H1 (cell line): Measurements from ENCODE around the gene RAPH1. TPM values are rescaled to one million over a fixed set of nuclear protein-coding genes. Genes with fewer than 3 reads are reported as not detected.

Source experiments
- CTCF ChIA-PET: fragments of 300-600 bp; sonication (Branson Sonifier 250); formaldehyde crosslinking; loops from one replicate; lab custom pipeline; 2021; ENCODE audit not compliant: partially characterized antibody; lab: Charles Lee
- POLR2A ChIA-PET: fragments of 300-600 bp; sonication (Branson Sonifier 250); formaldehyde crosslinking; loops from one replicate; lab custom pipeline; 2021; ENCODE audit warnings: inconsistent platforms; ENCODE audit not compliant: partially characterized antibody; lab: Charles Lee
- DNase-seq, 2 experiments: peaks; one replicate each; pipeline versions ENCODE4 v3.0.0 to v3.0.0-alpha.2; 2010 to 2022; ENCODE audit warnings: low spot score in 2 of 2, low read depth in 1 of 2, mixed read lengths in 1 of 2
- FAIRE-seq: peaks from 2 replicates; lab custom pipeline; 2011; peaks lifted over from hg19 to GRCh38; lab: Jason Lieb, UNC
- H2AFZ ChIP-seq: 2 replicates; pipeline ENCODE4 v1.8.1; 2012; ENCODE audit warnings: low read length, inconsistent platforms
- H2AK5ac ChIP-seq: 2 replicates; pipeline ENCODE4 v1.6.1; 2013; ENCODE audit warnings: low read depth, low read length
- H2BK120ac ChIP-seq: replicated peaks from 2 replicates; pipeline ENCODE3; 2013; ENCODE audit warnings: low read depth, low read length, inconsistent platforms
- H2BK12ac ChIP-seq: 2 replicates; pipeline ENCODE4 v1.6.1; 2013; ENCODE audit warnings: low read depth, low read length
- H2BK15ac ChIP-seq: 2 replicates; pipeline ENCODE4 v1.6.1; 2013; ENCODE audit warnings: low read length
- H2BK20ac ChIP-seq: 2 replicates; pipeline ENCODE4 v1.6.1; 2013; ENCODE audit warnings: low read length
- H2BK5ac ChIP-seq: 2 replicates; pipeline ENCODE4 v1.6.1; 2013; ENCODE audit warnings: low read depth, low read length
- H3K14ac ChIP-seq: 2 replicates; pipeline ENCODE4 v1.6.1; 2013; ENCODE audit warnings: inconsistent platforms; ENCODE audit not compliant: insufficient read length
- H3K18ac ChIP-seq: 2 replicates; pipeline ENCODE4 v1.6.1; 2013; ENCODE audit warnings: low read length; ENCODE audit errors: extremely low read depth
- H3K23ac ChIP-seq: 2 replicates; pipeline ENCODE4 v1.6.1; 2013; ENCODE audit warnings: inconsistent platforms; ENCODE audit not compliant: insufficient read length
- H3K23me2 ChIP-seq: 2 replicates; pipeline ENCODE4 v1.6.1; 2013; ENCODE audit warnings: low read depth, low read length
- H3K27ac ChIP-seq: 2 replicates; pipeline ENCODE4 v1.6.1; 2011; ENCODE audit warnings: low read depth, low read length, inconsistent platforms
- H3K27me3 ChIP-seq, 4 experiments: replicated peaks in 1 of 4; 1 replicate in 1 of 4; 2 replicates in 3 of 4; pipeline versions ENCODE4 v1.6.1 to v1.8.1; 2011 to 2013; ENCODE audit warnings: low read length in 3 of 4, mild to moderate bottlenecking in 3 of 4, inconsistent platforms in 2 of 4, mixed read lengths in 2 of 4, moderate library complexity in 1 of 4; ENCODE audit not compliant: control insufficient read depth in 3 of 4, insufficient read depth in 3 of 4; ENCODE audit errors: extremely low read depth in 1 of 4
- H3K36me3 ChIP-seq, 4 experiments: 2 replicates each; pipeline versions ENCODE4 v1.6.1 to v1.8.1; 2011 to 2013; ENCODE audit warnings: mild to moderate bottlenecking in 4 of 4, low read length in 3 of 4, moderate library complexity in 2 of 4, control low read depth in 1 of 4, inconsistent platforms in 1 of 4; ENCODE audit not compliant: insufficient read depth in 4 of 4, control insufficient read depth in 2 of 4
- H3K4ac ChIP-seq: replicated peaks from 2 replicates; pipeline ENCODE3; 2013; ENCODE audit warnings: low read length, low read depth, mixed read lengths, inconsistent platforms; ENCODE audit not compliant: insufficient read length
- H3K4me1 ChIP-seq, 4 experiments: replicated peaks in 1 of 4; 1 replicate in 1 of 4; 2 replicates in 3 of 4; pipeline versions ENCODE4 v1.6.1 to v1.8.1; 2011 to 2013; ENCODE audit warnings: low read length in 3 of 4, inconsistent platforms in 2 of 4, mixed read lengths in 1 of 4; ENCODE audit not compliant: insufficient read depth in 4 of 4, control insufficient read depth in 3 of 4
- H3K4me2 ChIP-seq, 2 experiments: 2 replicates each; pipeline versions ENCODE4 v1.6.1 to v1.8.1; 2011 to 2013; ENCODE audit warnings: low read depth in 2 of 2, low read length in 2 of 2, control low read depth in 1 of 2, inconsistent platforms in 1 of 2, mild to moderate bottlenecking in 1 of 2; ENCODE audit not compliant: insufficient read depth in 1 of 2
- H3K4me3 ChIP-seq, 4 experiments: fragments of 200-600, 300-600 bp in 1 of 4; sonication (generic), shearing (Covaris generic), sonication (Bioruptor Twin) in 1 of 4; 2 replicates each; pipeline versions ENCODE4 v1.5.1 to v1.8.1; 2011 to 2016; ENCODE audit warnings: low read length in 4 of 4, low read depth in 3 of 4, control low read depth in 2 of 4, inconsistent platforms in 2 of 4, mild to moderate bottlenecking in 2 of 4, mixed read lengths in 1 of 4, moderate library complexity in 1 of 4; ENCODE audit not compliant: insufficient read depth in 2 of 4; ENCODE audit errors: extremely low read depth in 1 of 4
- H3K56ac ChIP-seq: replicated peaks from 2 replicates; pipeline ENCODE3; 2013; ENCODE audit warnings: low read depth, mild to moderate bottlenecking, mixed read lengths, low read length, inconsistent platforms; ENCODE audit not compliant: insufficient read length
- H3K79me1 ChIP-seq: 2 replicates; pipeline ENCODE4 v1.6.1; 2013; ENCODE audit warnings: low read depth, low read length, control low read depth
- H3K79me2 ChIP-seq, 2 experiments: 2 replicates each; pipeline versions ENCODE4 v1.6.1 to v1.8.1; 2012 to 2013; ENCODE audit warnings: low read length in 2 of 2, mild to moderate bottlenecking in 2 of 2, inconsistent platforms in 1 of 2; ENCODE audit not compliant: insufficient read depth in 2 of 2, control insufficient read depth in 1 of 2
- H3K9ac ChIP-seq, 4 experiments: replicated peaks in 1 of 4; 1 replicate in 1 of 4; 2 replicates in 3 of 4; pipeline versions ENCODE4 v1.6.1 to v1.8.1; 2011 to 2013; ENCODE audit warnings: low read depth in 3 of 4, low read length in 3 of 4, control low read depth in 2 of 4, mild to moderate bottlenecking in 2 of 4, moderate library complexity in 2 of 4, inconsistent platforms in 1 of 4; ENCODE audit errors: extremely low read depth in 1 of 4
- H3K9me3 ChIP-seq, 2 experiments: 2 replicates each; pipeline versions ENCODE4 v1.6.1 to v1.8.1; 2012 to 2013; ENCODE audit warnings: mild to moderate bottlenecking in 2 of 2, moderate library complexity in 2 of 2, control low read depth in 1 of 2, inconsistent platforms in 1 of 2, low read depth in 1 of 2, low read length in 1 of 2, mixed read lengths in 1 of 2; ENCODE audit not compliant: insufficient read depth in 2 of 2
- H4K20me1 ChIP-seq, 2 experiments: replicated peaks in 1 of 2; 2 replicates each; pipeline versions ENCODE3 to v1.8.1; 2011 to 2013; ENCODE audit warnings: inconsistent platforms in 2 of 2, low read length in 2 of 2, mild to moderate bottlenecking in 1 of 2; ENCODE audit not compliant: insufficient read depth in 2 of 2, control insufficient read depth in 1 of 2
- H4K5ac ChIP-seq: 2 replicates; pipeline ENCODE4 v1.6.1; 2013; ENCODE audit warnings: low read length, low read depth, mixed read lengths, inconsistent platforms; ENCODE audit not compliant: insufficient read length
- H4K8ac ChIP-seq: 2 replicates; pipeline ENCODE4 v1.8.0; 2013; ENCODE audit warnings: mild to moderate bottlenecking, moderate library complexity, low read length, inconsistent platforms; ENCODE audit not compliant: insufficient read depth; ENCODE audit errors: extremely low read depth
- H4K91ac ChIP-seq: replicated peaks from 2 replicates; pipeline ENCODE3; 2013; ENCODE audit warnings: low read length, mixed read lengths, inconsistent platforms; ENCODE audit not compliant: insufficient read length
- ATF3 ChIP-seq: IDR thresholded peaks from 2 replicates; pipeline ENCODE4 v1.6.1; 2011; ENCODE audit warnings: low read depth, mild to moderate bottlenecking, low read length; ENCODE audit not compliant: insufficient read depth
- BRCA1 ChIP-seq: IDR thresholded peaks from 2 replicates; pipeline ENCODE4 v1.6.1; 2012; ENCODE audit warnings: low read depth, low read length, improper control_type of control experiment
- CREB1 ChIP-seq: IDR thresholded peaks from 2 replicates; pipeline ENCODE4 v1.6.1; 2012; ENCODE audit warnings: inconsistent platforms
- EGR1 ChIP-seq: IDR thresholded peaks from 2 replicates; pipeline ENCODE4 v1.6.1; 2011; ENCODE audit warnings: low read depth, low read length, borderline replicate concordance
- HDAC6 ChIP-seq: IDR thresholded peaks from one replicate; pipeline ENCODE4 v1.7.1; 2012; ENCODE audit warnings: low read depth, mild to moderate bottlenecking, inconsistent platforms, low read length, moderate library complexity
- NRF1 ChIP-seq: IDR thresholded peaks from 2 replicates; pipeline ENCODE4 v1.6.1; 2011; ENCODE audit warnings: mild to moderate bottlenecking, low read depth, low read length, improper control_type of control experiment
- POU5F1 ChIP-seq: IDR thresholded peaks from 2 replicates; pipeline ENCODE4 v1.6.1; 2011; ENCODE audit warnings: low read depth, mild to moderate bottlenecking, low read length, moderate library complexity
- RFX5 ChIP-seq: IDR thresholded peaks from 2 replicates; pipeline ENCODE4 v1.6.1; 2011; ENCODE audit warnings: low read depth, low read length, improper control_type of control experiment, borderline replicate concordance
- SIN3A ChIP-seq, 2 experiments: IDR thresholded peaks in 1 of 2; conservative IDR thresholded peaks in 1 of 2; 2 replicates each; pipeline ENCODE4 v1.6.1; 2011 to 2012; ENCODE audit warnings: low read length in 2 of 2, improper control_type of control experiment in 1 of 2, low read depth in 1 of 2, mild to moderate bottlenecking in 1 of 2
- SIX5 ChIP-seq: IDR thresholded peaks from 2 replicates; pipeline ENCODE4 v1.6.1; 2011; ENCODE audit warnings: mild to moderate bottlenecking, low read depth, low read length
- SP4 ChIP-seq: IDR thresholded peaks from 2 replicates; pipeline ENCODE4 v1.6.1; 2012; ENCODE audit warnings: low read length, inconsistent platforms
- TAF1 ChIP-seq: IDR thresholded peaks from 2 replicates; pipeline ENCODE4 v1.6.1; 2011; ENCODE audit warnings: mild to moderate bottlenecking, low read depth, low read length
- WGBS, 2 experiments: shearing (Covaris generic) in 1 of 2; methylation state at CpG; one replicate each; pipeline versions ENCODE4 v1.1.6 to v1.1.7; 2013 to 2015; ENCODE audit warnings: low lambda C conversion rate in 2 of 2, mixed read lengths in 2 of 2, inconsistent platforms in 1 of 2, low coverage in 1 of 2, missing lambda C conversion rate in 1 of 2; ENCODE audit not compliant: insufficient replicate concordance in 2 of 2, insufficient coverage in 1 of 2, insufficient read length in 1 of 2; ENCODE audit errors: extremely low coverage in 1 of 2, missing lambda C conversion rate in 1 of 2; 5-methylcytosine and 5-hydroxymethylcytosine counted together
- polyA plus RNA-seq, 7 experiments: library from polyadenylated mRNA; depleted of rRNA in 3 of 7; stranded (reverse) in 5 of 7; unstranded in 2 of 7; fragments of >200 nt in 5 of 7; fragments of 200-250 nt in 2 of 7; gene quantifications; 1 replicate in 5 of 7; 2 replicates in 1 of 7; 4 replicates in 1 of 7; pipeline versions ENCODE4 v1.2.1 to v1.2.3, GENCODE V29; 2011 to 2013; ENCODE audit warnings: missing spikeins in 2 of 7, mixed read lengths in 2 of 7
- total RNA-seq: library from RNA; stranded (reverse); fragmentation: NEBNext Ultra II Directional; extraction: Animal tissue kit (Norgen Biotek cat#: 25700); gene quantifications from 2 replicates; pipeline ENCODE4 v1.2.1, GENCODE V29; 2021
- TF ChIP-seq, protein P1 (sequence below): IDR thresholded peaks from 2 replicates; pipeline ENCODE4 v1.6.1; 2012; ENCODE audit warnings: low read length, inconsistent platforms

Gene RAPH1
- total and polyA plus RNA-seq, 2 of the 8 experiments (the other 6 are each of a cell fraction or from before 2014, with no cell fraction given): 3.8 to 27.4 TPM

GRCh38 chr2:203583701-203584100 is 48.6 kb upstream of the RAPH1 start:
- Histone ChIP-seq H3K9ac (no peak overlapping the region), H3K79me1 (no peaks in the 10 kb centered on the region), H3K4me1 (peaks cover 0 to 3% (median under 1%) of the 10 kb centered on the region in 4 experiments; a peak in 4 of 7 replicates), H2AFZ (no peak overlapping the region), H2BK5ac (no peak overlapping the region), H3K9me3 (no peaks in the 10 kb centered on the region), H3K4ac (no peak overlapping the region), H2AK5ac (no peak overlapping the region), H3K4me2 (no peak overlapping the region), H3K23ac (no peak overlapping the region), H3K4me3 (no peak overlapping the region), H4K5ac (no peak overlapping the region), H4K8ac (no peak overlapping the region), H3K27me3 (no peaks in the 10 kb centered on the region), H3K27ac (no peak overlapping the region), H3K56ac (no peak overlapping the region), H4K20me1 (no peaks in the 10 kb centered on the region), H3K79me2 (no peaks in the 10 kb centered on the region), H3K23me2 (no peaks in the 10 kb centered on the region), H3K14ac (no peak overlapping the region), H2BK120ac (no peak overlapping the region), H2BK20ac (no peak overlapping the region), H4K91ac (no peak overlapping the region), H3K36me3 (no peaks in the 10 kb centered on the region), H2BK12ac (no peak overlapping the region), H2BK15ac (no peak overlapping the region), H3K18ac (no peak overlapping the region)
- FAIRE-seq (no peak), DNase-seq (no peak)
- WGBS, 2 experiments: 80% methylated on average over 2 of the region's 2 CpGs; no CpG with 5 or more reads in 1 of the 2 experiments
- POLR2A ChIA-PET: no interaction called here
- CTCF ChIA-PET: interaction anchor here (0.6 kb wide), 2 partner anchors 83 to 1332 kb away, joined by 3 read pairs; no protein-coding TSS in a partner anchor
- TF ChIP-seq POU5F1 (no peak), TAF1 (no peak), EGR1 (no peak), ATF3 (no peak), SP4 (no peak), BRCA1 (no peak), NRF1 (no peak), HDAC6 (no peak), SIX5 (no peak), CREB1 (no peak), RFX5 (no peak), SIN3A (conservative IDR thresholded peaks at IDR 0.05 in 1 of 2, IDR thresholded peaks at IDR 0.05 in 1 of 2; ENCODE audit: low read depth in 1 of 2, low read length in 2 of 2) (no peak)
- TF ChIP-seq, protein P1, sequence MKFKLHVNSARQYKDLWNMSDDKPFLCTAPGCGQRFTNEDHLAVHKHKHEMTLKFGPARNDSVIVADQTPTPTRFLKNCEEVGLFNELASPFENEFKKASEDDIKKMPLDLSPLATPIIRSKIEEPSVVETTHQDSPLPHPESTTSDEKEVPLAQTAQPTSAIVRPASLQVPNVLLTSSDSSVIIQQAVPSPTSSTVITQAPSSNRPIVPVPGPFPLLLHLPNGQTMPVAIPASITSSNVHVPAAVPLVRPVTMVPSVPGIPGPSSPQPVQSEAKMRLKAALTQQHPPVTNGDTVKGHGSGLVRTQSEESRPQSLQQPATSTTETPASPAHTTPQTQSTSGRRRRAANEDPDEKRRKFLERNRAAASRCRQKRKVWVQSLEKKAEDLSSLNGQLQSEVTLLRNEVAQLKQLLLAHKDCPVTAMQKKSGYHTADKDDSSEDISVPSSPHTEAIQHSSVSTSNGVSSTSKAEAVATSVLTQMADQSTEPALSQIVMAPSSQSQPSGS: no peak
